HG03439 (cell line): ENCODE results near the gene USP32.

Experiments
- ATAC-seq: cut with Tn5 transposase; IDR thresholded peaks from one replicate; pipeline ENCODE4 v1.9.1; 2021; ENCODE audit warnings: mild to moderate bottlenecking, moderate library complexity; ENCODE audit not compliant: unreplicated experiment

The USP32 gene

GRCh38 chr17:60160829-60161501, 231.0 kb downstream of the USP32 start:
- ATAC-seq, result no peak

- no peak for ATAC-seq
Observed at GRCh38 chr17:60159479-60159866, 232.5 kb downstream of the USP32 start.

GRCh38 chr17:60158751-60159478, 233.0 kb downstream of the USP32 start:
- ATAC-seq, result no peak

GRCh38 chr17:60157487-60158040, 234.4 kb downstream of the USP32 start:
- no peak for ATAC-seq

GRCh38 chr17:60156746-60157145, 235.2 kb downstream of the USP32 start:
- no peak for ATAC-seq

- no peak for ATAC-seq
Observed at GRCh38 chr17:60155815-60156214, 236.1 kb downstream of the USP32 start.

- no peak for ATAC-seq
Observed at GRCh38 chr17:60155427-60155814, 236.5 kb downstream of the USP32 start.

- no peak for ATAC-seq
Observed at GRCh38 chr17:60154616-60155426, 237.1 kb downstream of the USP32 start.

- no peak for ATAC-seq
Observed at GRCh38 chr17:60153606-60154390, 238.1 kb downstream of the USP32 start.

GRCh38 chr17:60151355-60151754, 240.6 kb downstream of the USP32 start:
- peak; percentile 47 for ATAC-seq

- ATAC-seq, result no peak
Observed at GRCh38 chr17:60149691-60150582, 242.0 kb downstream of the USP32 start, which contains the start of gene CA4. Gene CA4 (plus strand): TSS chr17:60149973. CDS start chr17:60150035, 62 bp downstream.

- ATAC-seq, result no peak
Observed at GRCh38 chr17:60148373-60148772, 243.6 kb downstream of the USP32 start.

GRCh38 chr17:60147553-60148223, 244.2 kb downstream of the USP32 start:
- ATAC-seq, result no peak

GRCh38 chr17:60146206-60146605, 245.7 kb downstream of the USP32 start:
- ATAC-seq, result no peak

GRCh38 chr17:60145006-60145935, 246.7 kb downstream of the USP32 start:
- no peak for ATAC-seq

GRCh38 chr17:60142872-60143499, 248.9 kb downstream of the USP32 start:
- ATAC-seq, result peak; percentile 75
